HG03457 (cell line): ENCODE data around the gene KDM3B.
"Not testable (repeated sequence)": the region's sequence is repeated elsewhere in the genome, so short reads cannot be mapped to it uniquely, and the experiment has no call there.

Source experiments
- ATAC-seq: cut with Tn5 transposase; IDR thresholded peaks from one replicate; pipeline ENCODE4 v1.9.1; 2021; ENCODE audit warnings: moderate number of reproducible peaks; ENCODE audit not compliant: unreplicated experiment

The KDM3B gene

GRCh38 chr5:138352071-138352721, at the start of gene KDM3B:
KDM3B (plus strand) TSS chr5:138352685; CDS start chr5:138352796, 111 bp downstream.
- ATAC-seq: peak; percentile 60

- no peak for ATAC-seq
Observed at GRCh38 chr5:138303372-138303771, 49.1 kb upstream of the KDM3B start.

GRCh38 chr5:138305797-138306196, 46.7 kb upstream of the KDM3B start:
- ATAC-seq: no peak

GRCh38 chr5:138315751-138316278, 36.7 kb upstream of the KDM3B start:
- ATAC-seq: no peak

- ATAC-seq: no peak
Observed at GRCh38 chr5:138316355-138316754, 36.1 kb upstream of the KDM3B start.

GRCh38 chr5:138318211-138318610, 34.3 kb upstream of the KDM3B start:
- not testable (repeated sequence) for ATAC-seq

GRCh38 chr5:138330813-138331448, 21.6 kb upstream of the KDM3B start:
- no peak for ATAC-seq

GRCh38 chr5:138331449-138332368, 20.8 kb upstream of the KDM3B start, which contains the start of gene CDC25C:
CDC25C (minus strand) TSS chr5:138331804; CDS start chr5:138331180, 624 bp downstream.
- peak; percentile 98 for ATAC-seq

GRCh38 chr5:138334867-138335447, 17.5 kb upstream of the KDM3B start:
- no peak for ATAC-seq

GRCh38 chr5:138336952-138337684, 15.4 kb upstream of the KDM3B start:
- no peak for ATAC-seq

GRCh38 chr5:138337685-138338410, 14.6 kb upstream of the KDM3B start, which contains the start of gene FAM53C:
FAM53C (plus strand) TSS chr5:138338266; CDS start chr5:138341336, 3,070 bp downstream.
- peak; percentile 78 for ATAC-seq

- no peak for ATAC-seq
Observed at GRCh38 chr5:138338411-138339090, 13.9 kb upstream of the KDM3B start.

GRCh38 chr5:138339091-138339456, 13.4 kb upstream of the KDM3B start:
- no peak for ATAC-seq

GRCh38 chr5:138339464-138339863, 13.0 kb upstream of the KDM3B start:
- ATAC-seq: no peak

- no peak for ATAC-seq
Observed at GRCh38 chr5:138340008-138340407, 12.5 kb upstream of the KDM3B start.

- no peak for ATAC-seq
Observed at GRCh38 chr5:138344887-138345622, 7.4 kb upstream of the KDM3B start.

- ATAC-seq: no peak
Observed at GRCh38 chr5:138346889-138347288, 5.6 kb upstream of the KDM3B start.
